GM21737 (cell line): ENCODE data around the gene MYO10.
"Not testable (repeated sequence)": the region's sequence is repeated elsewhere in the genome, so short reads cannot be mapped to it uniquely, and the experiment has no call there.

ENCODE experiments used
- ATAC-seq: cut with Tn5 transposase; IDR thresholded peaks from one replicate; pipeline ENCODE4 v1.9.1; 2021; ENCODE audit warnings: mild to moderate bottlenecking, moderate library complexity; ENCODE audit not compliant: unreplicated experiment

Gene MYO10

GRCh38 chr5:16679863-16680262, 256.2 kb downstream of the MYO10 start:
- no peak for ATAC-seq

DNA sequence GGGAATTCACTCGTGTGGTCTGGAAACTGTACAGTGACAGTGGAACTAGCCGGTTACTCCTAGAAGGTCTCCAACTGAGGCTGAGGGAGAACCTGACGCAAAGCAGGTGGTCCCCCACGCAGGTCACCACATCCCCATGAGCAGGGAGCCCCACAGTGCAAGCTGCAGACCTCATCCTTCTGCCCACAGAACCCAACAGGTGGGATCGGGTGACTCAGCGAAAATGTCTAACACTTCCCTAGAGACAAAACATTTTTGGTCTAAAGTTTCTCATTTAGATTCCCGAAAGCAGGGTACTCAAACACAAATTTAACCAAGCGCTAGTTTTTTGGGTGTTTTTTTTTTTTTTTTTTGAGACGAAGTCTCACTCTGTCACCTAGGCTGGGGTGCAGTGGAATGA, 256.9 kb downstream of the MYO10 start:
- no peak for ATAC-seq

GRCh38 chr5:16675806-16676205, 260.3 kb downstream of the MYO10 start:
- no peak for ATAC-seq

- no peak for ATAC-seq
These were observed 261.3 kb downstream of the MYO10 start for GRCh38 chr5:16674750-16675149.

DNA sequence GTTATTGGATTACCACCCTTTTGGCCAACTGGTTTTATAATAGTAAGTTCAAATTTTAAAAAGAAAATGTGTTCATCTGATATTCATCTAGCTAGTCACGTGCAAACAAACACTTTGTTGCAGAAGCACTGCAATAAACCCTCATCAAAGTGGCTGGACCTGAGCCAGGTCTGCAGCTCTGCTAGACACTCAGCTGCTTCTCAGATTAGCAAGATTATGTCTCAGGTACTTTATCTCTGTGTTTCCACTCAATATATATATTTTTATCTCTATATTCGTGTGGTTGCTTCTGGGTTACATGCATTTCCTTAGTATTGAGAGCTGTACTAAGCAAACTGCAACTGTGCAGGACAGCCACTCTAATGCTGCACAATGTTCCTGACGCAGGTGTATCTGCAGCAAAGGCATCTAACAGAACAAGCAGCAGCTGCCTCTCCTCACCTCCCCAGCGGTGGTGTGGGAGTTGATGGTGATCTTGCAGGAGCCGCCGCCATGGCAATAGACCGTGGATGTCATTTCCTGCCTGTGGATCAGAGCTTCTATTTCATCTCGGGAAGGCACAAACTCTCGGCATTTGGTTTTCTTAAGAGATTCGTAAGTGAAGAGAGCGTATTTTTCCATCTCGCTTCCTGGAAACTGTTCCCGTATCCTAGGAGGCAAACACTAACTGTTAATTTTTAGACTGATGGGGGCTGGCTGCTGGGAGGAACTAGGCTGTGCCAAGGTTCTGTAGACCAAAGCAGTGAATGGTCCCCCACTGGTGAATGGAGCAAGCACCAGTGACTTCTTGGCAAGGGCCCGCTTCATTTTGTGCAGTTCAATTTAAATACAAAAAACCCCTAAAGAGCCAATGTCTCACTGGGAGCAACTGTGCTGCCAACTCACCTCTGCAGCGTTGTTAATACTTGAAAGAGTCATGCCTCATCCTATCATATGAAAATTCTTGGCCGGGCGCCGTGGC, 262.6 kb downstream of the MYO10 start:
- ATAC-seq = no peak

- ATAC-seq = no peak
These were observed 264.9 kb downstream of the MYO10 start for GRCh38 chr5:16671208-16671607.

DNA sequence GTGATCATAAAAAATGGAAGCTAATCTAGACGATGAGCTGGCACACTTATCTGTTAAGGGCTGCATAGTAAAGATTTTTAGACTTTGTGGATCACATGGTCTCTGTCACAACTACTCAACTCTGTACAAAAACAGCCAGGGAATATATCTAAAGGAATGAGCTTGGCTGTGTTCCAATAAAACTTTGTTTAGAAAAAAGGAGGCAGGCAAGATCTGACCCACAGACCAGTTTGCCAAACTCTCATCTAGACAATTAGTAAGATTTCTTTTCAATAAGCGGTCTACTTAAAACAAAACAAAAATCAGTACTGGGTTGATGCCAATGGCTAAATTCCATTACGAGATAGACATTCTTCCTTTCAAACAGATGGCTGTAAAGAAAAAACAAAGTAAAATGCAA, 266.3 kb downstream of the MYO10 start:
- ATAC-seq = no peak

- ATAC-seq = no peak
These were observed 267.5 kb downstream of the MYO10 start for GRCh38 chr5:16668631-16669030.

- ATAC-seq = no peak
These were observed 267.9 kb downstream of the MYO10 start for GRCh38 chr5:16668194-16668593.

GRCh38 chr5:16666883-16667398, 269.1 kb downstream of the MYO10 start:
- ATAC-seq = no peak

DNA sequence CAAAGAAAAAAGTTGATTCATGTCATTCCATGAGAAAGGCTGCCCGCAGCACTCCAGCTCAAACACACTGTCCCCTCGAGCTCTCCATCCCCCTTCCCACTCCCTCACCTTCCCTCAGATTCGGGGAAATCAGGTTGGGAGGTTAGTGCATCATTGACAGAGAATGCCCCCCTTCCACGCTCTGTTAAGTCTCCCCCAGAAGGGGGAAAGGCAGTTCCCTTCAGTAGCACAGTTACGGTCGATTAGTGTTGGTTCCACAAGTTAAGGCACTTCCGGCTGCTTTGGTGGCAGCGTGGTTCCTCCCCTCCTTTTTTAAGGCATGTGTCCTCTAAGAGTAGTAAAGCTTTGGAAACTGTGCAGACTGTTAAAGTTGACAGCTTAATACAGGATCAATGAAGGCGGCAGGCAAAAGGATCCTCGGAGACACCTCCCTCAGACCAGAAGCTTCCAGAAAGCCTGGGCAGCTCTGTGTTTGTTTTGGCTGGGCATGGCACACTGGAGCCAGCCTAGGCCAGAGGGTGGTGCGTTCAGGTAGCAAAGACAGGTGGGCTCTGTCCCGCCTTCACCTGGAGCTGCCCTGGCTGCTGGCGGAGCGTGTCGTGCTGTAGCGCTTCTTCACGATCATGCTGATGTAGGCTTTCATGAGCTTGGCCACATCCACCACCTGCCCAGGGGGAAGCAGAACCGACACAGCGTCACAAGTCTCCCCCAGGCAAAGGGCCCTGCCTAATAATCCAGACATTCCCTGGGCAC, 269.8 kb downstream of the MYO10 start:
- no peak for ATAC-seq

DNA sequence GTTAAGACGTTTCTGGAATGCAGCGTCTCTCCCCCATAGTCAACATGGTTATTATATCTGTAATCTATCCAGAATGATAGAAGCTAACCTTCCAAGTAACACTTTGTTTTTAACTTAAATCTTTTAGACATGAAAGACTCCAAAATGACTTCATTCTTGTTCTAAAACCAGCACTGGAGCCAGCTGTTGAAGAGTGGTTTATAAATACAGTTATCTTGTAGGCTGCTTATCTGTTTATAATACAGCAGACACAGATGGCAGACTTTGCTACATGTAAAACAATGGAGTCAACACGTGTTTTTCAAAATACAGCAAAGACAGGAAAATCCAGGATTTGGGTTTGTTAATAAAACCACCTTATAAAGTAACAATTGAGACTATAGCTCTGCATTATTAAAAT, 270.5 kb downstream of the MYO10 start:
- no peak for ATAC-seq

DNA sequence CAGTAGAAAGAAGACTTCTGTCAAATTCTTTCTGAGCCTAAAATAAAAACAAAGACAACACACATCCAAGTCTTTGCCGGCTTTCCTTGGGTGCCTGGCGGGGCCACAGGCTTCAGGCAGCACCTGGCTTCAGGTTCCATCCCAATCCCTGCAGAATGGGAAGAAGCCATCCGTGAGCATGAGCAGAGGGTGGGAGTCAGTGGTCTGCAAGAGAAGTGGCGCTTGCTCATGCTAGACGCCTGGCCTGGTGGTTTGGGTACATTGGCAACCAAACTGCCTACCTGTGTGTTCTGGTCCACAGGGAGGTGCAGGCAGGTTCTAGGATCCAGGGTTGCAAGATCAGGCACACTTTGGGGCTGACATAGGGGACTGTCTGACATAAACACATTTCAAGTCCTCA, 271.7 kb downstream of the MYO10 start:
- ATAC-seq = no peak

GRCh38 chr5:16663840-16664239, 272.2 kb downstream of the MYO10 start:
- ATAC-seq = no peak

DNA sequence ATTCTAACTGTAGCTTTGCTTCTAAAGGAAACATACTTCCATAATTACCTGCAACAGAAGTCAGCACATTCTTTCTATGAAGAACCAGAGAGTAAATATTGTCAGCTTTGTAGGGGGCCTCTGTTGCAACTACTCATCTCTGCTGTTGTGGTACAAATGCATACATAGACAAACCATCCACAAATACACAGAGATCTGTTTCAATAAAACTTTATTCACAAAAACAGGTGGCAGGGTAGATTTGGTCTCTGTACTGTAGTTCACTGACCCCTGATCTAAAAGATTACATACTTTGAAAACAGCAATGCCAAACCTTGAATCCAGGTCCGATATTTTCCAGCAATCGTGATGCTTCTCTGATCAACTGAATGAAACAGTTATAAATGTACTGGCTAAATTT, 274.4 kb downstream of the MYO10 start:
- no peak for ATAC-seq

- ATAC-seq = no peak
These were observed 275.1 kb downstream of the MYO10 start for GRCh38 chr5:16660982-16661381.

DNA sequence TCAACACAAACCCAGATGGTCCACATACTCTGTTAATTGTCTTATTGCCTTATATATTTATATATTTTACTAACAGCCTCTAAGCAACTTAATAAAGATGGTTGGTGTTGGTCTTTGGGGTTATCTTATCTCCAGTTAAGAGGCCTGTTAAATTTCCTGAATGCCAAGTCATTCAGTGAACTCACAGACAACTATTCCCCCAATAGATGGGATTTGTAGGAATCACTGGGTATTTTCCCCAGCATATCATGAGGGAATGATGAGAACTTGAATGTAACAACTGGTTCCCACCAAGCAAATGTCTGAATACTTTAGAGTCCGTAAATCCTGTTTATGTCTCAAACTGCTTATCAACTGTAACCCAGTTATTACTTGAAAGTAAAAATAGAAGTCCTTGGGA, 276.6 kb downstream of the MYO10 start:
- ATAC-seq = no peak

DNA sequence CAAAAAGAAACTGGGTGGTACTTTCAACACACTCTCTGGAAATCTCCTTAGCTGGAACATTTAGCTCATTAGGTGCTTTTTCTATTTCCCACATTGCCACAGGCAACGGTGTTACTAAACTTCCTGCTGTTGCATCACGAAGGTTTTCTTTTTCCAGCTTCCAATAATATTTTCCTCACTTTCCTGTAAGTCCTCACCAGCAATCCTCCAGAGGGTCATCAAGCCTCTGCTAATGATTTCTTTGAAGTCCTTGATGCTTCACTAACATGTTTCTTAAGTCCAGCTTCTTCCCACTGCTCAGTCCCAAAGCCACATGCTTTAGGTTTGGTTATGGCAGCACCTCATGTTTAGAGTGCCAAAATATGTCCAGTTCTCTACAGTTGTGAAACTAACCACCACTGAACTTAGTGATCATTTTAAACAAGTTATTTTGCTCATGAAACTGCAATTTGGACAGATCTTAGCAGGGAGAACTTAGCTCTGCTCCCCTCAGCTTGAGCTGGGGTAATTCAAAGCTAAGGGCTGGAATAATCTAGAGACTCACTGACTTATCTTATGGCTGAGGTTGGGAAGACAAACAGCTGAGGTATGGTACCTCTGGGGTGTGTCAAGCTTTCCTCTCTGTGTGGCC, 279.4 kb downstream of the MYO10 start:
- ATAC-seq = no peak

DNA sequence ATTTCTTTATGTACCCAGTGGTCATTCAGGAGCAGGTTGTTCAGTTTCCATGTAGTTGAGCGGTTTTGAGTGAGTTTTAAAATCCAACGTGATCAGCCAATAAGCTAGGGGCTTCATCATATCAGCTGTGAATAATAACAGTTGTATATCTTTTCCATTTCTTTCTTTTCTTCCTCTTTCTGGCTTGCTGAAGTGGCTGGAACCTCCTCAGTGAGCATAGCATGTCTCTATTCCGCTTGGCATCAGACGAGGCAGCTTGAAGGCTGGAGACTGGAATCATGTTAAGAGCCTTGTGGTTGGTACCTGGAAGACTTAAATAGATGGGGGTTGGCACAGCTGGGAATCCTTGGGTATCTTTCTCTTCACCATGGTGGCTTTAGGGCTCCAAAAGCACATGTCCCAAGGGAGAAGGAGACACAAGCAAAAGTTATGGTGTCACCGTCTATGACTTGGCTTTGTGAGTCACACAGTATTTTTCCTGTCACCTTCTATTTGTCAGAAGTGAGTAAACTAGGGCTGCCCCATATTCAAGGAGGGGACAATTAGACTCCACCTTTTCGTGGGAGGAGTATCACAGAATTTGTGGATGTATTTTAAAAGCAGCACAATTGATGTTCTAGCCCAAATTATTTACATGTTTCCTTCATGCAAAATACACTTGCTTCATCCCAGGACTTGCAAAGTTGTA, 281.3 kb downstream of the MYO10 start:
- no peak for ATAC-seq

DNA sequence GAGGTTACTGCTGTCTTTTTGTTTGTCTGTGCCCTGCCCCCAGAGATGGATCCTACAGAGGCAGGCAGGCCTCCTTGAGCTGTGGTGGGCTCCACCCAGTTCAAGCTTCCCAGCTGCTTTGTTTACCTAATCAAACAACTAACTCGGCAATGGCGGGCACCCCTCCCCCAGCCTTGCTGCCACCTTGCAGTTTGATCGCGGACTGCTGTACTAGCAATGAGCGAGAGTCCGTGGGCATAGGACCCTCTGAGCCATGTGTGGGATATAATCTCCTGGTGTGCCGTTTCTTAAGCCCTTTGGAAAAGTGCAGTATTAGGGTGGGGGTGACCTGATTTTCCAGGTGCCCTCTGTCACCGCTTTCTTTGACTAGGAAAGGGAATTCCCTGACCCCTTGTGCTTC, 287.3 kb downstream of the MYO10 start:
- not testable (repeated sequence) for ATAC-seq
